GM19328 (cell line): Measurements from ENCODE around the gene GTF2H1.

ENCODE experiments used
- ATAC-seq: cut with Tn5 transposase; IDR thresholded peaks from one replicate; pipeline ENCODE4 v1.9.1; 2021; ENCODE audit warnings: mild to moderate bottlenecking, moderate library complexity; ENCODE audit not compliant: unreplicated experiment

The GTF2H1 gene

GRCh38 chr11:18321969-18322711 is at the start of gene GTF2H1, which contains the start of gene HPS5:
Gene GTF2H1 (plus strand): TSS chr11:18322567. CDS start chr11:18333075, 10,508 bp downstream.
Gene HPS5 (minus strand): TSS chr11:18322140. CDS start chr11:18317858, 4,282 bp downstream.
- peak; percentile 90 for ATAC-seq

GRCh38 chr11:18277565-18278271 is 44.6 kb upstream of the GTF2H1 start:
- no peak for ATAC-seq

GRCh38 chr11:18280438-18281045 is 41.8 kb upstream of the GTF2H1 start:
- peak; percentile 89 for ATAC-seq

GRCh38 chr11:18282626-18283025 is 39.7 kb upstream of the GTF2H1 start:
- no peak for ATAC-seq

GRCh38 chr11:18285841-18286240 is 36.5 kb upstream of the GTF2H1 start:
- ATAC-seq, result no peak

- ATAC-seq, result no peak
Measured at GRCh38 chr11:18288911-18289310, 33.5 kb upstream of the GTF2H1 start.

GRCh38 chr11:18294862-18295261 is 27.5 kb upstream of the GTF2H1 start:
- no peak for ATAC-seq

GRCh38 chr11:18295316-18295715 is 27.1 kb upstream of the GTF2H1 start:
- no peak for ATAC-seq

- no peak for ATAC-seq
Measured at GRCh38 chr11:18299721-18300120, 22.6 kb upstream of the GTF2H1 start.

GRCh38 chr11:18304745-18305144 is 17.6 kb upstream of the GTF2H1 start:
- no peak for ATAC-seq

GRCh38 chr11:18307461-18308139 is 14.8 kb upstream of the GTF2H1 start:
- ATAC-seq, result no peak

- ATAC-seq, result no peak
Measured at GRCh38 chr11:18308242-18308641, 14.1 kb upstream of the GTF2H1 start.

GRCh38 chr11:18309691-18310090 is 12.7 kb upstream of the GTF2H1 start:
- ATAC-seq, result no peak

- no peak for ATAC-seq
Measured at GRCh38 chr11:18310800-18311340, 11.5 kb upstream of the GTF2H1 start.

- ATAC-seq, result no peak
Measured at GRCh38 chr11:18312012-18312411, 10.4 kb upstream of the GTF2H1 start.

GRCh38 chr11:18312663-18313420 is 9.5 kb upstream of the GTF2H1 start:
- ATAC-seq, result no peak

GRCh38 chr11:18313965-18314763 is 8.2 kb upstream of the GTF2H1 start:
- no peak for ATAC-seq

GRCh38 chr11:18314784-18315523 is 7.4 kb upstream of the GTF2H1 start:
- ATAC-seq, result no peak

- no peak for ATAC-seq
Measured at GRCh38 chr11:18315893-18316292, 6.5 kb upstream of the GTF2H1 start.
